BE2C (cell line): Measurements from ENCODE around the gene S100A4.
"Not testable (repeated sequence)": the region's sequence is repeated elsewhere in the genome, so short reads cannot be mapped to it uniquely, and the experiment has no call there.

ENCODE experiments used
- DNase-seq: peaks from one replicate; pipeline ENCODE4 v3.0.0-alpha.2; 2020
- H3K27me3 ChIP-seq: fragments of 250-450 bp; sonication (Bioruptor Pico); 2 replicates; pipeline ENCODE4 v1.5.1; 2020; ENCODE audit warnings: mild to moderate bottlenecking
- H3K36me3 ChIP-seq: fragments of 250-450 bp; sonication (Bioruptor Pico); 2 replicates; pipeline ENCODE4 v1.5.1; 2020; ENCODE audit warnings: mild to moderate bottlenecking
- H3K4me1 ChIP-seq: fragments of 250-450 bp; sonication (Bioruptor Pico); 2 replicates; pipeline ENCODE4 v1.5.1; 2020
- H3K4me3 ChIP-seq: 2 replicates; pipeline ENCODE4 v1.5.1; 2011; ENCODE audit warnings: low read depth, low read length
- H3K9me3 ChIP-seq: fragments of 250-450 bp; sonication (Bioruptor Pico); 2 replicates; pipeline ENCODE4 v1.5.1; 2020
- TF ChIP-seq, protein P1 (sequence below): IDR thresholded peaks from 2 replicates; pipeline ENCODE4 v1.5.1; 2012; ENCODE audit warnings: mild to moderate bottlenecking, low read depth, low read length

The S100A4 gene

DNA sequence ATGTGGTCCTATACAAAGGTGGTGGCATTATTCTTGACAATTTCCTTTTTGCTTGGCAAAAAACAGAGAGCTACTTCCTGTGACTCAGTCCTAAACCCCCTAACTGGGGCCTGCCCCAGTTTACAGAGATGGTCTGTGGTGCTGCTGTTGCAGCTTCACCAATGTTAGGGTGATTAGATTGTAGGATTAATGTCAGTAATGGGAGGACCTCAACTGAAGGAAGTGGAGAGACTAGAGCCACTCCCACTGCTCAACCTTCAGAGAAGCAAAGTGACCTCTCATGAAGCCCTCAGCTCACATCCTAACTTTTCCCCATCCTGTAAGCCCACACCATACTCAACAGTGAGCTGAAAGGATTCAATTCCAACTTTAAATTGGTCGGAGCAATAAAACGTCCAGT is 13.4 kb downstream of the S100A4 start:
- H3K4me3 ChIP-seq, result no peak overlapping the region
- H3K36me3 ChIP-seq, result no peaks in the 10 kb centered on the region
- DNase-seq, result no peak
- no peaks in the 10 kb centered on the region for H3K27me3 ChIP-seq
- TF ChIP-seq, protein P1, sequence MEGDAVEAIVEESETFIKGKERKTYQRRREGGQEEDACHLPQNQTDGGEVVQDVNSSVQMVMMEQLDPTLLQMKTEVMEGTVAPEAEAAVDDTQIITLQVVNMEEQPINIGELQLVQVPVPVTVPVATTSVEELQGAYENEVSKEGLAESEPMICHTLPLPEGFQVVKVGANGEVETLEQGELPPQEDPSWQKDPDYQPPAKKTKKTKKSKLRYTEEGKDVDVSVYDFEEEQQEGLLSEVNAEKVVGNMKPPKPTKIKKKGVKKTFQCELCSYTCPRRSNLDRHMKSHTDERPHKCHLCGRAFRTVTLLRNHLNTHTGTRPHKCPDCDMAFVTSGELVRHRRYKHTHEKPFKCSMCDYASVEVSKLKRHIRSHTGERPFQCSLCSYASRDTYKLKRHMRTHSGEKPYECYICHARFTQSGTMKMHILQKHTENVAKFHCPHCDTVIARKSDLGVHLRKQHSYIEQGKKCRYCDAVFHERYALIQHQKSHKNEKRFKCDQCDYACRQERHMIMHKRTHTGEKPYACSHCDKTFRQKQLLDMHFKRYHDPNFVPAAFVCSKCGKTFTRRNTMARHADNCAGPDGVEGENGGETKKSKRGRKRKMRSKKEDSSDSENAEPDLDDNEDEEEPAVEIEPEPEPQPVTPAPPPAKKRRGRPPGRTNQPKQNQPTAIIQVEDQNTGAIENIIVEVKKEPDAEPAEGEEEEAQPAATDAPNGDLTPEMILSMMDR, result no peak
- H3K4me1 ChIP-seq, result peaks cover 29% of the 10 kb centered on the region
- H3K9me3 ChIP-seq, result no peaks in the 10 kb centered on the region

DNA sequence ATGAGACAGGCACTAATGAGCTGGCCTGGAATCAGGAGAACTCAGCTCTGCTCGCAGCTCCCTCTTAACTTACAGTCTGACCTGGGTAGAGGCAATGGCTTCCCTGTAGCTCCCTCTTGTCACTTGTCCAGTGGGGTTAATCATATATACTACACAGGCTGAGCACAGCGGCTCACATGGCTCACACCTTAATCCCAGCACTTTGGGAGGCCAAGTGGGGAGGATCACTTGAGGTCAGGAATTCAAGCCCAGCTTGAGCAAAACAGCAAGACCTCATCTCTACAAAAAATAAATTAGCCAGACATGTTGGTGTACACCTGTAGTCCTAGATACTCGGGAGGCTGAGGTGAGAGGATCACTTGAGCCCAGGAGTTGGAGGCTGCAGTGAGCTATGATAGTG is 14.0 kb downstream of the S100A4 start:
- no peak for DNase-seq
- Histone ChIP-seq H3K4me1 (peaks cover 29% of the 10 kb centered on the region), H3K9me3 (no peaks in the 10 kb centered on the region), H3K27me3 (no peaks in the 10 kb centered on the region), H3K4me3 (no peak overlapping the region), H3K36me3 (no peaks in the 10 kb centered on the region)
- TF ChIP-seq, protein P1, result no peak

DNA sequence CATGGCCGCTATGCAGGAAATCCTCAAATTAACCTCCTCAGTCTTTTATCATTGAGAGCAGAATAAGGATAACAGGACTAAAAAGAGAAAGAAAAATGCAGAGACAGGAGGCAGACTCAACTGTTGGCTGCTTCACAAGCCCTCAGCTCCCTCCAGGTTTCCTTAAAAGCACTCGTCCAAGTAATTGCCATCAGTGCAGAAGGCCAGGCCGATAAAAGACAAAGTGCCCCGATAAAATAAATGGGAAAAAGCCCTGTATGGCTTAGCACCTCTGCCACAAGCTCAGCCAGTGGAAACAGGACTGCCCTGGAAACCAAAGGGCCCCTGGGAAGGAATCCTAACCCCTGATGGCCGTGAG is 17.9 kb downstream of the S100A4 start:
- Histone ChIP-seq H3K9me3 (no peaks in the 10 kb centered on the region), H3K36me3 (no peaks in the 10 kb centered on the region), H3K4me1 (peaks cover 24% of the 10 kb centered on the region), H3K4me3 (no peak overlapping the region), H3K27me3 (no peaks in the 10 kb centered on the region)
- TF ChIP-seq, protein P1, result no peak
- DNase-seq, result peak; percentile 62

DNA sequence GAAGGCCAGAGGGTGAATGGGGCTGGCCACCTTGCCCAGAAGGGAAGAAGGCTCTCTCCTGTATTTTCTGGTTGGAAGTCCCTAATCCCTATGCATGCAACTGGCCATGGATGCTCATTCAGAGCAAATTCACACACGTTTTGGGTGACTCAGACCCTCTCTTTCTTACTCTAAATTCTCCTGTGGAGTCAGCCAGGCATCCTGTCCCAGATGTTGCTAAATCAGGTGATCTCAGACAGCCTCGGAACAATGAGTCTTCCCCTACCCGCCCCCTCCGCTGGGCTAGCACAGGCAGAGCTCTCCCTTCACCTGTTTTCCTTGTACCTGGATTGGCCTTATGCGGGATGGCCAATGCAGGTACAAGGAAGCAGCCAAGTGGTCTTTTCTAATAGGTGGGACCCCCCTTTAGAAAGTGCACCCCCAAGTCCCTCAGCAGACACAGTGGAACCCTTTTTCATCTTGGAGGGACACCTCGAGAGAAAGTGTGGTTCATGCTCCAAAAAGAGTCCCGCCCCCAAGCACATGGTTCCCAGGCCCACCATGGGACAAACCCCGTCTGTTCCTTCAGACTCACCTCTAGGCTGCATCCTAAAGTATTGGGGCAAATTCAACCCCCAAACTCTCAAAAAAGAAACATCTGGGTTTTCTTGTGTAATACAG is 18.5 kb downstream of the S100A4 start:
- H3K4me3 ChIP-seq, result no peak overlapping the region
- no peaks in the 10 kb centered on the region for H3K36me3 ChIP-seq
- TF ChIP-seq, protein P1, result no peak
- no peaks in the 10 kb centered on the region for H3K9me3 ChIP-seq
- peaks cover 24% of the 10 kb centered on the region for H3K4me1 ChIP-seq
- no peak for DNase-seq
- H3K27me3 ChIP-seq, result no peaks in the 10 kb centered on the region

DNA sequence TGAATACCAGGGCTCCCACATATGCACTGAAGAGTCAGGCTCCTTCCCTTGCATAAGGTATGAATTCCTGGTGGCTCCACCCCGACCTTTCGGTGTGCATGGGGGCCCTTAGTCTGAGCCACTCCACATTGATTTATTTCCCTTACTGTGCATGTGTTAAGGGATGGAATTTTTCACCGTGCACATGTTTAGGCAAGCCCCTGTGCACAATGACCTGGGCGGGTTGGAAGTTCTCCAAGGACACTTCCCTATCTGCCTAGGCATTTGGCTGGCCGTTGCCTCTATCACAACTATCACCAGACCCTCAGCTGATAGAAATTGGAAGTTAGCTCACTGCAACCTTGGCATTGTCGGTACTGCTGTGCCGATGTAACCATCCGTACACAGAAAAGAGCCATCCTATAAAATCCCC is 19.5 kb downstream of the S100A4 start:
- Histone ChIP-seq H3K27me3 (no peaks in the 10 kb centered on the region), H3K9me3 (no peaks in the 10 kb centered on the region), H3K4me3 (peak overlapping the region; percentile 23), H3K36me3 (no peaks in the 10 kb centered on the region), H3K4me1 (peaks cover 27% of the 10 kb centered on the region)
- TF ChIP-seq, protein P1, result no peak
- peak; percentile 73 for DNase-seq

DNA sequence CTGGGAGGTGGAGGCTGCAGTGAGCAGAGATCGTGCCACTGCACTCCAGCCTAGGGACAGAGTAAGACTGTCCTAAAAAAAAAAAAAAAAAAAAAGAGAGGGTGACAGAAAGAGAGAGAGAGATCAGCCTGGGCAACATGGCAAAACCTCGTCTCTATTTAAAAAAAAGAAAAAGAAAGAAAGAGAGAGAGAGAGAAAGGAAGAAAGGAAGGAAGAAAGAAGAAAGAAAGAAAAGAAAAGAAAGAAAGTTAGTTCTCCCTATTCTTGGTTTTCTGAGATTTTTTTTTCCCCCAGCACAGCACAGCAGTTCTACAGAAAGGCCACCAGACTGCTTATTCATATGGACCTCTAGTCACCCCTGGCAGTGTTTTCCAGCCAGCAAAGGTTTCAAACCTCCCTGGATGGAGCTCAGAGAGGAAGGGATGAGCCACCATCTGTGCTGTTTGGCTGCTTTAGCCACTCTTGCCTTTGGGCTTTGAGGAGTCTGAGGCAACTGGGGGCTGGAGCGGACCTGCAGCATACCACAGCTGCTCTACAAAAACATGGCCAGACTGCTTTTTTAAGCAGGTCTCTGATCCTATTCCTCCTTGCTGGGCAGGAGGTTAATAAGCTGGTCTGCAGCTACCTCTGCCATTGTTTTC is 20.4 kb downstream of the S100A4 start:
- Histone ChIP-seq H3K4me1 (peaks cover 33% of the 10 kb centered on the region), H3K9me3 (no peaks in the 10 kb centered on the region), H3K36me3 (no peaks in the 10 kb centered on the region), H3K27me3 (no peaks in the 10 kb centered on the region), H3K4me3 (no peak overlapping the region)
- TF ChIP-seq, protein P1, result no peak
- no peak for DNase-seq

DNA sequence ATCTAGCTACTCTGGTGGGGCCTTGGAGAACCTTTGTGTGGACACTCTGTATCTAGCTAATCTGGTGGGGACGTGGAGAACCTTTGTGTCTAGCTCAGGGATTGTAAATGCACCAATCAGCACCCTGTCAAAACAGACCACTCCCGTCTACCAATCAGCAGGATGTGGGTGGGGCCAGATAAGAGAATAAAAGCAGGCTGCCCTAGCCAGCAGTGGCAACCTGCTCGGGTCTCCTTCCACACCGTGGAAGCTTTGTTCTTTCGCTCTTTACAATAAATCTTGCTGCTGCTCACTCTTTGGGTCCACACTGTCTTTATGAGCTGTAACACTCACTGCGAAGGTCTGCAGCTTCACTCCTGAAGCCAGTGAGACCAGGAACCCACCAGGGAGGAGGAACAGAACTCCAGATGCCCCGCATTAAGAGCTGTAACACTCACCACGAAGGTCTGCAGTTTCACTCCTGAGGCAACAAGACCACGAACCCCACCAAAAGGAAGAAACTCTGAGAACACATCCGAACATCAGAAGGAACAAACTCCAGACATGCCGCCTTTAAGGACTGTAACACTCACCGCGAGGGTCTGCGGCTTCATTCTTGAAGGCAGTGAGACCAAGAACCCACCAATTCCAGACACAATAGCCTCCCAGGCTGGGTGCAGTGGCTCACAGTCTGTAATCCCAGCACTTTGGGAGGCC is 23.1 kb downstream of the S100A4 start:
- peaks cover 28% of the 10 kb centered on the region for H3K4me1 ChIP-seq
- not testable (repeated sequence) for H3K9me3 ChIP-seq, H3K4me3 ChIP-seq, H3K27me3 ChIP-seq, H3K36me3 ChIP-seq, DNase-seq

DNA sequence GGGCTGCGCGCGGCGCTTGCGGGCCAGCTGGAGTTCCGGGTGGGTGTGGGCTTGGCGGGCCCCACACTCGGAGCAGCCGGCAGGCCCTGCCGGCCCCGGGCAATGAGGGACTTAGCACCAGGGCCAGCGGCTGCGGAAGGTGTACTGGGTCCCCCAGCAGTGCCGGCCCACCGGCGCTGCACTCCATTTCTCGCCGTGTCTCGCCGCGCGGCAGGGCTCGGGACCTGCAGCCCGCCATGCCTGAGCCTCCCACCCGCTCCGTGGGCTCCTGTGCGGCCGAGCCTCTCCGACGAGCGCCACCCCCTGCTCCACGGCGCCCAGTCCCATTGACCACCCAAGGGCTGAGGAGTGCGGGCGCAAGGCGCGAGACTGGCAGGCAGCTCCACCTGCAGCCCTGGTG is 23.8 kb downstream of the S100A4 start:
- peaks cover 21% of the 10 kb centered on the region for H3K4me1 ChIP-seq
- H3K36me3 ChIP-seq, H3K9me3 ChIP-seq, H3K27me3 ChIP-seq, DNase-seq, H3K4me3 ChIP-seq: not testable (repeated sequence)
